SK-N-MC (cell line): ENCODE data around the gene FCHSD2.

ENCODE experiments used
- EZH2 ChIP-seq: fragments of 200-600 bp; sonication (generic); IDR thresholded peaks from one replicate; pipeline ENCODE4 v1.6.1; 2017; ENCODE audit warnings: antibody characterized with exemption
- POLR2AphosphoS5 ChIP-seq: IDR thresholded peaks from 2 replicates; pipeline ENCODE4 v1.6.1; 2012; ENCODE audit warnings: mild to moderate bottlenecking, low read depth, low read length, borderline replicate concordance

DNA sequence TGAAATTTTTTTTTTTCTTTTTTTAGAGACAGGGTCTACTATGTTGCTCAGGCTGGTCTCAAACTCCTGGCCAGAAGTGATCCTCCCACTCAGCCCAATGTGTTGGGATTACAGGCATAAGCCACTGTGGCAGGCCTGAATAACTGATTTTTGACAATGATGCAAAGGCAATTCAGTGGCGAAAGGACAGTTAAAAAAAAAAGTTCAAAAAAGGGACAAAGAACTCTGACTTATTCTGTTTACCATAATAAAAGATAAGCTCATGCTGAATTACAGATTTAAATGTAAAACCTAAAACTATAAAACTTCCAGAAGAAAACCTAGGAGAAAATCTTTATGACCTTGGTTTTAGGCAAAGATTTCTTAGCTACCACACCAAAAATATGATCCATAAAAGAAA lies 279.0 kb downstream of the FCHSD2 start:
- TF ChIP-seq EZH2 (no peak), POLR2AphosphoS5 (no peak)
